HAP-1 (cell line): ENCODE results near the gene EFHC1.

Experiments used
- DNase-seq, 2 experiments: peaks; one replicate each; pipeline ENCODE4 v3.0.0-alpha.2; 2016 to 2020; ENCODE audit warnings: low spot score in 2 of 2
- H3K27me3 ChIP-seq: fragments of 250-450 bp; sonication (Bioruptor Pico); 2 replicates; pipeline ENCODE4 v1.5.1; 2020; ENCODE audit warnings: low read depth, mild to moderate bottlenecking, moderate library complexity
- H3K36me3 ChIP-seq: fragments of 250-450 bp; sonication (Bioruptor Pico); replicated peaks from 2 replicates; pipeline ENCODE4 v1.5.1; 2020; ENCODE audit warnings: mild to moderate bottlenecking
- H3K4me1 ChIP-seq: fragments of 250-450 bp; sonication (Bioruptor Pico); 2 replicates; pipeline ENCODE4 v1.5.1; 2020; ENCODE audit warnings: mild to moderate bottlenecking
- H3K4me3 ChIP-seq: fragments of 250-450 bp; sonication (Bioruptor Pico); 2 replicates; pipeline ENCODE4 v1.5.1; 2020; ENCODE audit warnings: mild to moderate bottlenecking, moderate library complexity
- H3K9me3 ChIP-seq: fragments of 250-450 bp; sonication (Bioruptor Pico); 2 replicates; pipeline ENCODE4 v1.5.1; 2020; ENCODE audit warnings: mild to moderate bottlenecking, moderate library complexity
- in situ Hi-C: fragments of 300-500 bp; cut with MboI; formaldehyde crosslinking; loops from 3 replicates; pipeline ENCODE4 v1.14.3; 2020; ENCODE audit warnings: low sequenced_read_pairs, inconsistent platforms, mixed read lengths

EFHC1 gene

GRCh38 chr6:52516943-52517342 is 96.8 kb downstream of the EFHC1 start:
- H3K36me3 ChIP-seq = 0 out of 2 replicates have a peak, but pooled peaks cover 3% of the 10 kb centered on the region
- H3K4me3 ChIP-seq = no peak overlapping the region
- DNase-seq = no peak
- no peaks in the 10 kb centered on the region for H3K4me1 ChIP-seq
- H3K27me3 ChIP-seq = no peaks in the 10 kb centered on the region
- in situ Hi-C loops = no loop called here
- no peaks in the 10 kb centered on the region for H3K9me3 ChIP-seq

GRCh38 chr6:52517502-52518278 is 97.5 kb downstream of the EFHC1 start:
- no peak for DNase-seq
- Histone ChIP-seq H3K27me3 (no peaks in the 10 kb centered on the region), H3K9me3 (no peaks in the 10 kb centered on the region), H3K36me3 (0 out of 2 replicates have a peak, but pooled peaks cover 3% of the 10 kb centered on the region), H3K4me3 (no peak overlapping the region), H3K4me1 (no peaks in the 10 kb centered on the region)
- in situ Hi-C loops = no loop called here

- Histone ChIP-seq H3K4me3 (no peak overlapping the region), H3K9me3 (no peaks in the 10 kb centered on the region), H3K4me1 (no peaks in the 10 kb centered on the region), H3K27me3 (no peaks in the 10 kb centered on the region), H3K36me3 (0 out of 2 replicates have a peak, but pooled peaks cover 3% of the 10 kb centered on the region)
- no peak for DNase-seq
- in situ Hi-C loops = no loop called here
Measured at GRCh38 chr6:52518279-52518945, 98.3 kb downstream of the EFHC1 start.

GRCh38 chr6:52519618-52520017 is 99.5 kb downstream of the EFHC1 start:
- Histone ChIP-seq H3K27me3 (no peaks in the 10 kb centered on the region), H3K36me3 (no peaks in the 10 kb centered on the region), H3K4me3 (no peak overlapping the region), H3K4me1 (no peaks in the 10 kb centered on the region), H3K9me3 (no peaks in the 10 kb centered on the region)
- DNase-seq = no peak
- in situ Hi-C loops = no loop called here

GRCh38 chr6:52522151-52522626 is 102.0 kb downstream of the EFHC1 start:
- Histone ChIP-seq H3K4me1 (no peaks in the 10 kb centered on the region), H3K36me3 (no peaks in the 10 kb centered on the region), H3K27me3 (no peaks in the 10 kb centered on the region), H3K4me3 (no peak overlapping the region), H3K9me3 (no peaks in the 10 kb centered on the region)
- no peak for DNase-seq
- in situ Hi-C loops = no loop called here

GRCh38 chr6:52522655-52523054 is 102.5 kb downstream of the EFHC1 start:
- DNase-seq = no peak
- in situ Hi-C loops = no loop called here
- Histone ChIP-seq H3K4me1 (no peaks in the 10 kb centered on the region), H3K9me3 (no peaks in the 10 kb centered on the region), H3K27me3 (no peaks in the 10 kb centered on the region), H3K36me3 (no peaks in the 10 kb centered on the region), H3K4me3 (no peak overlapping the region)

GRCh38 chr6:52523378-52524142 is 103.4 kb downstream of the EFHC1 start:
- Histone ChIP-seq H3K4me3 (no peak overlapping the region), H3K9me3 (no peaks in the 10 kb centered on the region), H3K36me3 (no peaks in the 10 kb centered on the region), H3K27me3 (no peaks in the 10 kb centered on the region), H3K4me1 (no peaks in the 10 kb centered on the region)
- in situ Hi-C loops = no loop called here
- no peak for DNase-seq

- Histone ChIP-seq H3K4me1 (no peaks in the 10 kb centered on the region), H3K4me3 (no peak overlapping the region), H3K9me3 (no peaks in the 10 kb centered on the region), H3K36me3 (no peaks in the 10 kb centered on the region), H3K27me3 (no peaks in the 10 kb centered on the region)
- in situ Hi-C loops = no loop called here
- DNase-seq = no peak
Measured at GRCh38 chr6:52524918-52525317, 104.8 kb downstream of the EFHC1 start.

- Histone ChIP-seq H3K27me3 (no peaks in the 10 kb centered on the region), H3K9me3 (no peaks in the 10 kb centered on the region), H3K4me1 (no peaks in the 10 kb centered on the region), H3K36me3 (no peaks in the 10 kb centered on the region), H3K4me3 (no peak overlapping the region)
- in situ Hi-C loops = no loop called here
- DNase-seq = no peak
Measured at GRCh38 chr6:52526634-52527033, 106.5 kb downstream of the EFHC1 start.

- H3K4me1 ChIP-seq = no peaks in the 10 kb centered on the region
Measured at GRCh38 chr6:52527436-52527835, 107.3 kb downstream of the EFHC1 start.

GRCh38 chr6:52529311-52529710 is 109.2 kb downstream of the EFHC1 start:
- no peak for DNase-seq
- H3K9me3 ChIP-seq = no peaks in the 10 kb centered on the region
- no peaks in the 10 kb centered on the region for H3K4me1 ChIP-seq
- no peaks in the 10 kb centered on the region for H3K27me3 ChIP-seq
- H3K36me3 ChIP-seq = no peaks in the 10 kb centered on the region
- H3K4me3 ChIP-seq = no peak overlapping the region
- in situ Hi-C loops = no loop called here

More at GRCh38 chr6:52527436-52527835, 107.3 kb downstream of the EFHC1 start:
- in situ Hi-C loops = no loop called here
- H3K27me3 ChIP-seq = no peaks in the 10 kb centered on the region
- DNase-seq = no peak
- no peaks in the 10 kb centered on the region for H3K9me3 ChIP-seq
- H3K36me3 ChIP-seq = no peaks in the 10 kb centered on the region
- no peak overlapping the region for H3K4me3 ChIP-seq

- Histone ChIP-seq H3K9me3 (no peaks in the 10 kb centered on the region), H3K36me3 (no peaks in the 10 kb centered on the region), H3K27me3 (no peaks in the 10 kb centered on the region), H3K4me1 (no peaks in the 10 kb centered on the region), H3K4me3 (no peak overlapping the region)
- in situ Hi-C loops = no loop called here
- no peak for DNase-seq
Measured at GRCh38 chr6:52530351-52530750, 110.2 kb downstream of the EFHC1 start.

- no peak overlapping the region for H3K4me3 ChIP-seq
- no peak for DNase-seq
- no peaks in the 10 kb centered on the region for H3K27me3 ChIP-seq
- no peaks in the 10 kb centered on the region for H3K36me3 ChIP-seq
- no peaks in the 10 kb centered on the region for H3K9me3 ChIP-seq
- in situ Hi-C loops = no loop called here
- no peaks in the 10 kb centered on the region for H3K4me1 ChIP-seq
Measured at GRCh38 chr6:52531396-52531795, 111.3 kb downstream of the EFHC1 start.

GRCh38 chr6:52531834-52532233 is 111.7 kb downstream of the EFHC1 start:
- no peak overlapping the region for H3K4me3 ChIP-seq
- H3K4me1 ChIP-seq = no peaks in the 10 kb centered on the region
- H3K27me3 ChIP-seq = no peaks in the 10 kb centered on the region
- no peak for DNase-seq
- H3K36me3 ChIP-seq = no peaks in the 10 kb centered on the region
- no peaks in the 10 kb centered on the region for H3K9me3 ChIP-seq
- in situ Hi-C loops = no loop called here
